DOHH2 (cell line): ENCODE results near the gene SNRPA1.

Experiments used
- EZH2phosphoT487 ChIP-seq: fragments of 200-600 bp; sonication (generic); IDR thresholded peaks from 2 replicates; pipeline ENCODE4 v1.6.1; 2017; ENCODE audit warnings: borderline replicate concordance, mild to moderate bottlenecking, antibody characterized with exemption, low read length, moderate library complexity, mixed read lengths
- TF ChIP-seq, protein P1 (sequence below): fragments of 200-600 bp; sonication (generic); IDR thresholded peaks from one replicate; pipeline ENCODE4 v1.5.1; 2014; ENCODE audit warnings: antibody characterized with exemption, mild to moderate bottlenecking, low read depth, low read length; ENCODE audit not compliant: poor library complexity, severe bottlenecking

DNA sequence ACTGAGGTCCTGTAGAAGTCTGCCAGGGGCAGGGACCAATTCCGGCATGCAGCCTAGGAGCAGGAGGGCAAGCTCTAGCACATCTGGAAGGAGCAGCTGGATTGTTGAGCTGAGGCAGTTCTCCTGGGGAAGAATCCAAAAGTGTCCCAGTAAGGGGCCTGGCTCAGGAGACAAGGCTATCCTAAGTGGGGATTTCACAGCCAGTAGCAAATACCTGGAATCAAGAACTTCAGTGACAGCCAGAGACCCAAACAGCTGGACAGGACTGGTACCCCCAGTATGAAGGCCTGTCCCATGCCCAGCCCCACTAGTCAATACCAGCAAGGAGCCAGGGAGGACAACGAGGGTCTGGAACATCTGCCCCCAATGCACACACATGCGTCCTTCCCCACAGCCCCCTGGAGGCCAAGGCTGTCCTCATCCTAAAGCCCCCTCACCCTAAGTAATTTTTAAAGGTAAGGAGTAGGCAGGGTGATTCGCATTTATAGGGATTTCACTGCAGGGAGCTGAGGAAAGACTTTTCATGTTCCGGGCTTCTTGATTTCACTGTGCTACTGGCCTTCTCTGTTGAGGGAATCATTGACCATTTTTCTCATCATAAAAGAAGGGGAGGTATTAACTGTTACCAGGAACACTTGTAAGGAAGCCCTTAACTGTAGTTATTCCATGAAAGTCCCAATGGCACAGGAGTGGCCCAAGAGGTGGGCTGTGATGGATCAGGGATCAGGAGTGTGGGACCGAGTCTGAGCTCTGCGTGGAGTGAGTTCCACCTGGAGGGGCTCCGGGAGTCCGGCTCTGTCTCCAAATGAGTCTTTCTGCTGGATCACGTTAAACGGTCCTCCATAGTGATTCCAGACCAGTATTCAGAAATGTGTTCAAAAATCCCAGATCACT, 40.6 kb downstream of the SNRPA1 start:
- TF ChIP-seq, protein P1, sequence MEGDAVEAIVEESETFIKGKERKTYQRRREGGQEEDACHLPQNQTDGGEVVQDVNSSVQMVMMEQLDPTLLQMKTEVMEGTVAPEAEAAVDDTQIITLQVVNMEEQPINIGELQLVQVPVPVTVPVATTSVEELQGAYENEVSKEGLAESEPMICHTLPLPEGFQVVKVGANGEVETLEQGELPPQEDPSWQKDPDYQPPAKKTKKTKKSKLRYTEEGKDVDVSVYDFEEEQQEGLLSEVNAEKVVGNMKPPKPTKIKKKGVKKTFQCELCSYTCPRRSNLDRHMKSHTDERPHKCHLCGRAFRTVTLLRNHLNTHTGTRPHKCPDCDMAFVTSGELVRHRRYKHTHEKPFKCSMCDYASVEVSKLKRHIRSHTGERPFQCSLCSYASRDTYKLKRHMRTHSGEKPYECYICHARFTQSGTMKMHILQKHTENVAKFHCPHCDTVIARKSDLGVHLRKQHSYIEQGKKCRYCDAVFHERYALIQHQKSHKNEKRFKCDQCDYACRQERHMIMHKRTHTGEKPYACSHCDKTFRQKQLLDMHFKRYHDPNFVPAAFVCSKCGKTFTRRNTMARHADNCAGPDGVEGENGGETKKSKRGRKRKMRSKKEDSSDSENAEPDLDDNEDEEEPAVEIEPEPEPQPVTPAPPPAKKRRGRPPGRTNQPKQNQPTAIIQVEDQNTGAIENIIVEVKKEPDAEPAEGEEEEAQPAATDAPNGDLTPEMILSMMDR = no peak
- TF ChIP-seq EZH2phosphoT487 = no peak
